HG03442 (cell line): ENCODE measurements around the gene RTL1.

Experiments used
- ATAC-seq: cut with Tn5 transposase; IDR thresholded peaks from one replicate; pipeline ENCODE4 v1.9.1; 2021; ENCODE audit warnings: mild to moderate bottlenecking, moderate library complexity; ENCODE audit not compliant: unreplicated experiment

Gene RTL1

DNA sequence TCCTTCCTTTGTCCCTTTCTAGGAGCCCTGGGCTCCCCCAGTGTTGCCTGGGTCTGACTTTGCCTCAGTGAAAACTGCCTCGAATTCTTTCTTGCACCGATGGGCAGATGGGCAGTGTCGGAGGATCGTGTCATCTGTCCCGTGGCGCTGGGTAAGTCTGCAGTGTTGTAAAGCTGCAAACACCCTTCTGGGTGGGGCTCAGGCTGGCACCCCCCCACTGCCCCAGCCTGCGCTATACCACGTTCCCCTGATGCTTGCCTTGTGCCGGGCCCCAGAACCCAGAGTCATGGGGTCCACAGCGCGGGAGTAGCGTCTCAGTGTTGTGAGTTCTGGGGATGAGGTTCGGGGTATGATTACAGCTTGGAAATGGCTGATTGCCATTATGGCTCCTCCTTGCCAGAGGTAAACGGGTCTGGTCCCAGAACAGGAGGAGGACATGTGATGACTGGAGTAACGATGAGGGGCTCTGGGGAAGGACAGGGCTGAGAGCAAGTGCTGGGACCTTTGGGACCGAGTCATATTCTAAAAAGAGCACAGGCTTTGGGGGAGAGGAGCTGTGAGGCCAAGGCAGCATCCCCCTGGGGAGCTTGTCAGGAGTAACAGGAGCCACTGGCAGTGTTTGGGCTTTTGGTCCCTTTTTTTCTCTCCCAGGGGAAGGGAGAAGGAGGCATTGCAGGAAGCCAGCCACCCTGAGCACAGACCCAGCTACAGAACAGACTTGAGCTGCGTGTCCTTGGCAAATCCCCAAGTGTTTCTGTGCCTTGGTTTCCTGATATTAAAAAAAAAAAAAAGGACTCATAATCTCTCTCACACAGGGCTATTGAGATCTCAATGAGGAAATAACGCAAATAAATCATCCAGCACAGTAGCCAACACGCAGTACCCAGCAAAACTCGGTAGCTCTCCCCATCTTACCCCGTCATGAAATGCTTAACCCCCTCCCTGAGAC is 4.3 kb downstream of the RTL1 start:
- no peak for ATAC-seq

DNA sequence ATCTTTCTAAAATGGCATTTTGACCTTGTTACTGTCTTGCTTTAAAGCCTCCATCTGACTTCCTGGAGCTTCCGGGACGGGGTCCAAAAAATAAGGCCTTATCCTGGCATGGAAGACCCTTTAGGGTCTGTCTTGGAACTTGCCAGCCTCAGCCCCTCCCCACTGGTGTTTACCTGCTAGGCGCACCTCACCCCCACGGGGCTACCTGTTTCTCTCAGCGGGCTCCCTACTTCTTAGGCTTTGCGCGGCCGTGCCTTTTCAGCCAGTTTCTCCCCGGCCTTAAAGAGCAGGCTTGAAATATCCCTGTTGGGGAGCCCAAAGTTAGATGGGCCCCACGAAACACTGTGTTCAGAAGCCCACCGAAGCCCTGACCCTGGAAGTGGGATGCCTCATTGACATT is 5.1 kb downstream of the RTL1 start:
- no peak for ATAC-seq

DNA sequence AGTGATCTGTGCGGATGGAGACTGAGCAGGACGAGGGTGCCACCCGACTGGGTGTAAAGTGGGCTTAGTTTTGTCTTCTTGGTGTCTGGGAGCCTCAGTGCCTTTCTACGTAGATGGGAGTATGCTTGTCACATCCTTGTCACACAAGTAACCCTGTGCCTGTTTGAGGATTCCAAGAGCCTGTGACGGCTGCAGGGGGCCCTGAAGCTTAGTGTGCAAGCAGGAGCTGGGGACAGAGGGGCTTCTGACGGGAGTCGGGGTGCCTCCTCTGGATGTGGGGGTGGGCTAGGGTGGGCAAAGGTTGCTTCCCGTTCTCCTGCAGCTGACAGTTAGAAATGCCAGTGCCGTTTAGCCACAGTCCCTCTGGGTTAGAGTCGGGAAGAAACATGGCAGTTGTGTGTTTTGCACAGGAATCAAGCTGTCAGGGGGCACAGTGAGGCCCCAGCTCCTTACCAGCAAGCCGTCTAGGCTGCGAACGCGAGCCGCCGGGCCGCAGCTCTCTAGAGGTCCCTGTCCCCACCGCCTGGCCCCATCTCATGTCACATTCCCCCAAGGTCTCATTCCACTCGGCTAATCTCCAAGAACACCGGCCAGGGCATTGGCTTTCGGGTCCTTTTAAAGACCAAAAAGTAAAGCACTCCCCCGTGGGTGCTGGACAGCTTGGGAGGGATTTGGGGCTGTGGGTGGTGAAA is 7.0 kb downstream of the RTL1 start:
- no peak for ATAC-seq

DNA sequence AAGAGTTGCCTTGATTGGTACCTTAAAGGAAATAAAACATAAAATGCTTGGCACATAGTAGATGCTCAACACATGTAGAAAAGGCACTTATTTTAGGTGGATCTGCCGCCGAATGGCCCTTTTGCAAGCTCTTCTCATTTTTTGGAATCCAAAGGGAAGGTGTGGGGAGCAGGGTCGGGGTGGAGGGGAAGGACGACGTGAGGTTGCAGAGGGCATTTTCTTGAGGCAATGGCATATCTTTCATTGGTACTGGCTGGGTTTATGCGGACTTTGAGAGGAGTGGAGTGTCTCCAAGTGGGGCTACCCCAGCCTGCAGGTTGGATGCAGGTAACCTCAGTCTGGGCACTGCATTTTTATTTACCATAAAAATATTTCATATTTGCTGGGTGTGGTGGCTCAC is 8.1 kb downstream of the RTL1 start:
- ATAC-seq: no peak

DNA sequence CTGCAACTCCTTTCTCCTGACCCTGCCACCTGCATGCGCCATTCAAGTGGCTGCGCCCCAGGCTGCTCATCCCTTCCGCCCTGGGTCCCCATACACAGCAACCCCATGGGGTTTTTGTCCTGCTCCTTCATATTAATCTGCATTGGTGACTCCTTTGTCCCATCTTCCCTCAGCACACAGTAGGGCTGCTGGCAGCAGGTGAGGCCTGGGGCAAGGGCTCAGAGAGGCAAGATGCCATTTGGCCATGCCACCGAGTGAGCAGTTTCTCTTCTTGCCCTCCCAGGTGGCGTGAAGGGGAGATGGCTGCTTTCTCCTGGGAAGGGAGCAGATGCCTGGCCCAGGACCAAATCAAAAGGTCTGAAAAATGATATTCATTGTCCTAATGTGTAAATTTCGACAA is 9.1 kb downstream of the RTL1 start:
- ATAC-seq: no peak

DNA sequence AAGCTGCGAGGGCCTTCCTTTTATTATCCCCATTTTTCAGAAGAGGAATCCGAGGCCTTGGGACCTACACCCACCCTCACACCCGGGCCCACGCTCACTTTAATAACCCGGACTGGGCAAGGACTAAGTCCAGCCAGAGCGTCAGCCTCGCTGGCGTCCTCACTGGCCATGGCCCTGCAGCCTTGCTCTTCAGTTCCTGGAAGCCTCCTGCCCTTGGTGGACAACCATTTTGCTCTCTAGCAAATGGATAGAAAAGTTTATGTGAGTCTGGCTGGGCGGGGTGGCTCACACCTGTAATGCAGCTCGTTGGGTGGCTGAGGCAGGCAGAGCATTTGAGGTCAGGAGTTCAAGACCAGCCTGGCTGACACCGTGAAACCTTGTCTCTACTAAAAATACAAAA is 9.8 kb downstream of the RTL1 start:
- no peak for ATAC-seq

DNA sequence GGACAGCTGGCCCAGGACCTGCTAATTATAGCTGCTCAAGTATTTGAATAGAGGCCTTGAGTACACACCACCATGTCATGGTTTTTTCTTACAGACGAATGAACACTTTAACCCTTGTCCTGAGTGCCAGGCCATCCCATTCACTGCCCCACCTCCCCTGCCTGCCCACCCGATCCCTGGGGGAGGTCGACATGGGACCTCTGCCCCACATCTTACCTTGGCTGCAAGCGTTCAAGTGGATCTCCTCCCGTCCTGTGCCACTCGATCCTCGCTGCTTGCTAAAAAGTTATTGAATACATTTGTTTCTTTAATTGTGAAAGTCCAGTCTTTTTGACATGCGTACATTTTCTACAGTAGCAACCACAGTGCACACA is 10.3 kb downstream of the RTL1 start:
- ATAC-seq: no peak

DNA sequence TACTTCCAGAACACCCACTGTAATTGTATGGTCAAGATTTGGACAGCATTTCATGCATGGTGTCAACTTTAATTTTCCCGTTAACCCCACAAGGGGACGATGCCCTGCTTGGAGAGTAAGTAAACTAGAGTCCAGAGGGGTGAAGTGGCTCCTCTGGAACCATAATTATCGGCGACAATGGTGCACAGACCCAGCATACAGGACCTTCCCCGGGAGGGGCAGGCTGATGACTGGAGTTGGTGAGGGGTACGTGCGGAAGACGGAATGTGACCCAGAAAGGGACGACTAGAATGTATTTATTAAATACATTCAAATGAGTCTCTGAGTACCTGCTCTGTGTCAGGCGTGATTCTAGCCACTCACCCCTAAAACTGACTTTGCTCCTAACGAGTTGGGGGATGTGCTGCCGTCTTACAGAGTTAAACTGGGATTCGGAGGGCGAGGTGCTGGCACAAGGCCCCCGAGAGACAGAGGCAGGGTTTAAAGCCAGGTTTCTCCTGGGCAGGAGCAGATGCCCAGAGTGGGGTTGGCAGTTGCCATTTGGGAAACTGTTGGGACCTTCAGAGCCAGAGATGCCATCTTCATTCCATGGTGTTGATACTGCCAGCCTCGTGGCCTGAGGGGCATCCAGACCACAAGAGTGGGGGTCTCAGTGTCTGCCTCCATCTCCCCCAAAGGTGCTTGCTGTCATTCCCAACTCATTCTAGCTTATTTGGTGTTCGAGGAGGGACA is 10.9 kb downstream of the RTL1 start:
- ATAC-seq: no peak

DNA sequence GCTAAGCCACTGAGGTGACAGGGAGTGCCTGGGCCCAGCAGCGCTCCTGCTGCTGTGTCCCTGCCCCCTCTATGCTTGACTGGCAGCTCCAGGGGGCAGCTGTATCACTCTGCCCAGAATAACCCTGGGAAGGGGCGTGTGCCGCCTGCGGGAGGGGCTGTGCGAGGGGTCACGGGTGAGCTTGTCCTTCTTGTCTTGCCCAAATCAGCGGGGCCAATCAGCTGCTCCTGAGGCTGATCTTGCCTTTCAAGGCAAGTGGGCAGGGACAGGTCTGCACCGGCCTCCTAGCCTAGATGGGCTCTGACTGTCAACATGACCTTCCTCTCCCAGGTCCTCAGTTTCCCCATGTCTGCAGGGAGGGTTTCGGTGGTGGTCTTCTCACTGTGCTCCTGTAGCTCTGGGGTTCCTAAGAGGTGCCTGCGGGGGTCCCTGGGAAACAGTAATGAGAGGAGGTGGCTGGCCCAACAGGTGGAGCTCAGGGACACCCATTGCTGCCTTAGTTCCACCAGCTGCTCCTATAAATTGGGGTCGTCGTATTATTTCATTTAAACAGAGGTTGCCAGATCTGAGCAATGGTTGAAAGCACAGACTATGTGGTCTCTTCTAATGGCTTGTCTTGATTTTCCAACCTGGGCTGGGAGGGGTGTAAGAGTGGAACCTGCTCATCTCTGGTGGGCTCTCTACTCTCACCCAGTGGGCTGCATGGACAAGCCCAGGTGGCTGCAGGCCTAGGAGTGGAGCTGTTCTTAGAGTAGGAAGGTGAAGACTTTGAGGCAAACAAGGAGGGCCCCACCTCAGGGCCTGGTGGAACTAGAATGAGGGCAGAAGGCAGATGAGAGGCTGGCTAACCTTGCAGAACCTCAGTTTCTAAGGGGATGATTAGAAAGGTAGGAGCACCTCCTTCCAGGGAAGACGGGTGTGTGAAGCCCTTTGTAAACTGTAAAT is 11.7 kb downstream of the RTL1 start:
- no peak for ATAC-seq

DNA sequence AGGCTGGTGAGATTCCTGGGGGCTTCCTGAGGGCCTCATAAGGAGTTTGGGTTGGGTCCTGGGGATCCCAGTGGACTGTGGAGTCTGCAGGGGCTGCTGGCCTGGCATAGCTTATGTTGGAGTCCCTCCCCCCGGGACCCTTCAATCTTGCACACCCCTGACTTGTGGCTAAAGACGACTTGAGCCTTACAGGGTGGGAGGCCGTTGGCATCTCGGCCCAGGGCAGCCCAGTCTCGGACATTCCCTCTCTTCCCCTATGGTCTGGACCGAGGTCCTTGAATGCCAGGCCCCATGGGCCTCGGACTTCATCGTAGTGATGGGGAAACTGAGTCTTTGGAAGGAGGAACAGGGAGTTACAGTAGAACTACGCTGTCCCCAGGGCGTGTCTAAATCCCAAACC is 12.5 kb downstream of the RTL1 start:
- ATAC-seq: no peak

DNA sequence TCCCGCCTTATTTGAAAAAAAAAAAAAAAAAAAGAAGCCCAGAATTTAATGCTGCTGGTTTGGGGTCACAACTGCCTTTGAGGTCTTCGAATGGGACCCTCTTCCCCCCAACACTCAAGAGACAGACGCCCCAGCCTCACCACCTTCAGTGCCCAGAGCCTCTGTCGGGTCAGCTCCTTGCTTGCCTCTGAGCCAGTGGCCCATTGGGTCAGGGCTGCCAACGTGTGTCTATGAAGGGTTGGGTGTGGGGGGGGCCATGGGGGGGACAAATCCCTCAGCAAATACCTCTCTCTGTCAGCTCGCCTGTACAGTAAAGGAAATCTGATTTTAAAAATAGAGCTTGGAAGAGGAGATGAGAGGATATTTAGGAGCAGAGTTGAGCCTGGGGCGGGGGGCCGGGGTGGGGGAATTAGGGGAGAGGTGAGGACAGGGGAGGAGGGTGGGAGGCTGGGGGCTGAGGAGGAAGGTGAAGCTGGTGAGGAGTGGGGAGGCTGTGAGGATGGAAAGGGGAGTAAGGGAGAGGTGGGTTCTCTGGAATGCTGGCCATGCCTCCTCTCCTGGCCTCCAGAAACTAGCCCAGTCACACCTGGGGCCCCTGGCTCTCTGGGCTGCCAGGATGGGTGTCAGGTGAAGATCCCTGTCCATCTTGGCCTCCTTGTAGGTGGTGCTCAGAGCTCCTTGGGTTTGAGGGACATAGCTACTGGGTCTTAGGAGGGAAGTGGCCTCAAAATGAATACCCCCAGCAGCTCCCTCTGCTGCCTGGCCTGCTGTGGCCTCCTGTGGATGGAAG is 13.3 kb downstream of the RTL1 start:
- ATAC-seq: no peak

DNA sequence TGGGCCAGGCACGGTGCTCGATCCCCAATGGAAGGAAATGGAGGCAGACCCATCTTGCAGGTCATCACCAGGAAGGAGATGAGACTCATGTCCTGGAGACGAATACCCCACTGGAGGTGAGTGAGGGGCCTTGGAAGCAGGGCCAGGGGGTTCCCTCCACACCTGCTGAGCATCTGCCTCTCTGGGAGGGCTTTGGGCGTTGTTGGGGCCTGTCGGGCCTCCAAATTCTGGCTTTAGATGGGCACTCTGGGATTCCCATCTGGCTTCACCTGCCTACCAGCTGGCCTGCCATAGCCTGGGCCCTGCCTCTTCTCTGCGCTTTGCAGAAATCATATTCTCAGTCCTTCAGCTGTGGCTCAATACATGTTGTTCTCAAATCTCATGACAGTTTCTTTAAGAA is 13.9 kb downstream of the RTL1 start:
- ATAC-seq: no peak

DNA sequence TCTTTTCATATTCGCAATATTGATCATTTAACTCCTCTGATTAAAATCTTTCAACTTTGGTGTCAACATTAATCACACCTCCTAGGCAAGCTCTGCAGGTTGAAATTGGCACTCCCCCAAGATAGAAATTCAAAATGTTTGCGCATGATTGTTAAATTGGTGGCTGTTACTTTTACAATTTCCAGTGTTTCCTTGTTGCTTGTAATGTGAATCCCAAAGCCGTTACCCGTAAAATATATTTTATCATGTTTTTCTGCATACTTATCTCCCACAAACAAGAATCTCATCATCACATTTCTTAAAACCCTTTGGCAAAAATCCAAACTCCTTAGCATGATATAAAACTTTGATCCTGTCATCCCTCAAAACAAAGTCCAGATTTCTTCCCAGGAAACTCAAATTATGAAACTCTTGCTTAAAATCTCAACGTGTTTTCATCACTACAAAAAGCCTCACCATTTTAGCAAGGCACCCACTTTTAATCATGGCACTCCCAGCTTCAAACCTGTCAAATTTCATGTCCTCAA is 14.7 kb downstream of the RTL1 start:
- no peak for ATAC-seq

DNA sequence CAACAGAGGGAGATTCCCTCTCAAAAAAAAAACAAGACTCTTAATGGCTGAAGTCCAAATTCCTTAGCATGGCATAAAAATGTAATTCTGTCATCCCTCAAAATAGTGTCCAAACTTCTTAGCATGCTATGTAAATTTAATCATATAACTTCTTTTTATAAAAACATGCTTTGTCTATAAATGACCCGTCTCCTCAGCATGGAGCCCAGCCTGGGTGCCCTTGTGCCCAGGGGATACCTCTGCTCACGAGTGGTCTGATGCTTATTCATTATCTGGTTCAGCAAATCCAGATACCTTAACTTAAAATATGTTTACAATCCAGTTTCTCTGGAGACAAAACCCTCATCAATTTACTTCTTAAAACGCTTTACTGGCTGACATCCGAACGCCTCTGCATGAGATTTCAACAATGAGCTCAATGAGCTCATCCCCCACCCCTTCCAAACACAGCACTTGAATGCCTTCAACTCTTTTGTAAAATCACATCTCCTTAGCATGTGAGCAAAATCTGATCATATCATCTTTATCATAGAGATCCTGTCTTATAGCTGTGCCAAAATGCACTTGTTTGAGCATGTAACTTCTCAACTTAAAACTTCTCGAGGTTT is 15.7 kb downstream of the RTL1 start:
- ATAC-seq: no peak

DNA sequence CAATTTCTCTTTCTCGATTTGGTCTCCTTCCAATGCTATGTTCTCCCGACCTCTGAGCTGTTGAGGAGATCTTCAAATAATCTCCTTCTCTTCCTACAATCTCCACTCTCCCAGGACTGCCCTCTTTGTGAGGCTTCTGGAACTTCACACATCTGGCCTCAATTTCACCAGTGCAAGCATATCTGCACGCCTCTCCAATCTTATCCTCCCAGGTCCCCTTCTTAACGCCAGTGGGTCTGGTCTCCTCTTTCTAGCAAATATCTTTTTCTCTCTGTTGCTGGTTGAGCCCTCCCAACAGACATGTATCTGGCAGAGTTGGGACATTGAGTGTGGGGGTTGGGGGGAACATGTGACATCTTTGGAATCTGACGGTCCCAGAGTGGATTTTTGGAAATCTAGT is 17.9 kb downstream of the RTL1 start:
- no peak for ATAC-seq

DNA sequence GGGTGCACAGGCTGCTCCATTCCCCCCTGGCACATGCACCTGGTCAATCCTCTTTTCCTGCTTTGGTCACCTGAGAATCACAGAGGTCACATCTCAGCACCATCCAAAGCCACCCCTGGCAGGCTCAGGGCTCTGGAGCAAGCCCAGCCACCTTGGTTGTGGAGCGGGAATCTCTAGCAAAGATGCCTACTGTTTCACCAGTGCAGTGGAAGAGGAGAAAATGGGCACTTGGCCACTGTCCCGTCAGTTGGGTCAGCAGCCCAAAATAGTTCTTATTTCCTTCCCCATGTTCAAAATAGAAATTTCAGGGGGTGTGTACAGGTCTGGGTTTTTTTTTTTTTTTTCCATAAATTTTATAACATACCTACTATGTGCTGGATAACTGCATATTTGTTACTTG is 18.3 kb downstream of the RTL1 start:
- no peak for ATAC-seq

DNA sequence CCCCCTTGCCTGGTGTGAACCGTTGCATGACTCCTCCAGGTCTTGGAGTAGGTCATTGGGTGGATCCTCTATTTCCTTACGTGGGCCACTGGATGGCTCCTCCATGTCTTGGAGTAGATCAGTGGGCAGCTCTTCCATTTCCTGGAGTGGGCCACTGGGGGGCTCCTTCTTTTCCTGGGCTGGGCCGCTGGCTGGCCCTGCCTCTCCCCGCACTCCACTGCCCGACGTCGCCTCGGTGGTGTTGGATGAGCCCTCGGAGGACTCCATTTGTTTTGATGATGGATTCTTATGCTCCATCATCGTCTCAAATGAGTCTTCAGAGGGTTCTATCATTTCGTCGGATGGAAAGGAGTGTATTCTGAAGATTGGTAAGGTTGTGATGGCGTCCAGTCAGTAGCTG is 19.1 kb downstream of the RTL1 start:
- no peak for ATAC-seq

DNA sequence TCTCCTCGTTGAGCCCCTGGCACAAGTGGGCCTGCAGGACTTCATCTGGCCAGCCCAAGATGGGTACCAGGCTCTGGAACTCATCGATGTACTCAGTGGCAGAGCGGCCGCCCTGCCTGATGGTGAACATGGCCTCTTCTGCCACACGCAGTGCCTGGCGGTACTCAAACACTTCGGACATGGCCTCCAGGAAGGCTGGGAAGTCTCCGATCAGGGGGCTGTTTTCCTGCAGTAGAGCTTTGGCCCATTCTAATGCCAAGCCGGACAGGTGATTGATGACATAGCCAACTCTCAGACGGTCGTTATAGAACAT is 19.8 kb downstream of the RTL1 start:
- ATAC-seq: no peak

DNA sequence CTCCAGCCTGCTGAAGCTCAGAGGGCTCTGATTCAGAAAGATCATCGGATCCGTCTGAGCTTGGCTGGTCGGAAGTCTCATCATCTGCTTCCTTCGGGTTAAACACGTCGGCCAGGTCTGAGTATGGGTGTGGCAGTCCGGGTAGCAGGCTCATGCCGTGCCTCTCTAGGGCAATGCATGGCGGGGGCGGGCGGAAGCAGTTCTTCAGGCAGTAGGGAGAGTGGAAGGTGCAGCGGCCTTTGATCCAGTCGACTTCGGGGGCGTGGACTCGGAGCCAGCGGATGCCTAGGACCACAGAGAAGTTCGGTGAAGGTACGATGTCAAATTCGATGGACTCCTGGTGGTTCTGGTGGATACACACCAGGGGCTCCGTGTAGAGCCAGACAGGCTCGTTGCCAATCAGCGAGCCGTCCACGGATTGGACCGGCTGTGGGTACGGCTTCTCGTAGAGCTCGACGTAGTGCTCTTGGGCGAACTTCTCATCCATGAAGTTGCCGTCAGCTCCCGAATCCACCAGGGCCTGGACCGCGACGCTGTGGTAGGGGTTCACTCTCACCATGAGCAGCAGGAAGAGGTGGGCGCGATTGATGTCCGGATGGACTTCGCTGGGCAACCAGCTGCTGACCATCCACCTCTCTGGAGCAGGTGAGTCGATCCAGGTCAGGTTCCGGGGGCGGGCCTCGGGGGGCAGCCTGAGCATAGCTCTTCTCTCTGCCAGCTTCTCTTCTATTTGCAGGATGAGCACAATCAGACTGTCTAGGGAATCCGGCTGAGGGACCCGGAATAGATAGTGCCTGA is 20.3 kb downstream of the RTL1 start:
- no peak for ATAC-seq
